Activated T-helper 2 cell treated with anti-CD3 and anti-CD28 coated beads, Interferon-gamma antibody, Interleukin-2, Interleukin-4, amounts not matched to agents 10 μg/mL and 5 μg/mL and 100 μg/mL, durations not matched to agents 14 hours and 24 hours and 36 hours (primary cell): ENCODE results near the gene CXCL5. TPM values are rescaled to one million over a fixed set of nuclear protein-coding genes. Genes with fewer than 3 reads are reported as not detected.
A peak's percentile ranks its signal among the peaks of the same experiment; 100 is the strongest.

Experiments
- DNase-seq: peaks from one replicate; pipeline ENCODE4 v3.0.0; 2021; ENCODE audit warnings: low spot score
- H3K27ac Mint-ChIP-seq: one replicate; pipeline ENCODE4 v1.8.0; 2021; ENCODE audit warnings: mixed read lengths
- H3K27me3 Mint-ChIP-seq: one replicate; pipeline ENCODE4 v1.8.0; 2021; ENCODE audit warnings: low read depth, mixed read lengths
- H3K36me3 Mint-ChIP-seq: one replicate; pipeline ENCODE4 v1.8.0; 2021; ENCODE audit warnings: low read depth, mixed read lengths
- H3K4me1 Mint-ChIP-seq: one replicate; pipeline ENCODE4 v1.8.0; 2021; ENCODE audit warnings: low read depth, mixed read lengths
- H3K4me3 Mint-ChIP-seq: one replicate; pipeline ENCODE4 v1.8.0; 2021; ENCODE audit warnings: low read depth, mild to moderate bottlenecking, moderate library complexity, mixed read lengths
- H3K9me3 Mint-ChIP-seq: one replicate; pipeline ENCODE4 v1.8.0; 2021; ENCODE audit warnings: mixed read lengths
- intact Hi-C: fragments of 100-400 bp; cut with micrococcal nuclease; formaldehyde crosslinking; loops from one replicate; pipeline ENCODE4 v1.15.1; 2023
- total RNA-seq: library from RNA; stranded (reverse); gene quantifications from 2 replicates; pipeline ENCODE4 v1.2.3, GENCODE V29; 2022

CXCL5 gene
- total RNA-seq: not detected in 2 replicates

DNA sequence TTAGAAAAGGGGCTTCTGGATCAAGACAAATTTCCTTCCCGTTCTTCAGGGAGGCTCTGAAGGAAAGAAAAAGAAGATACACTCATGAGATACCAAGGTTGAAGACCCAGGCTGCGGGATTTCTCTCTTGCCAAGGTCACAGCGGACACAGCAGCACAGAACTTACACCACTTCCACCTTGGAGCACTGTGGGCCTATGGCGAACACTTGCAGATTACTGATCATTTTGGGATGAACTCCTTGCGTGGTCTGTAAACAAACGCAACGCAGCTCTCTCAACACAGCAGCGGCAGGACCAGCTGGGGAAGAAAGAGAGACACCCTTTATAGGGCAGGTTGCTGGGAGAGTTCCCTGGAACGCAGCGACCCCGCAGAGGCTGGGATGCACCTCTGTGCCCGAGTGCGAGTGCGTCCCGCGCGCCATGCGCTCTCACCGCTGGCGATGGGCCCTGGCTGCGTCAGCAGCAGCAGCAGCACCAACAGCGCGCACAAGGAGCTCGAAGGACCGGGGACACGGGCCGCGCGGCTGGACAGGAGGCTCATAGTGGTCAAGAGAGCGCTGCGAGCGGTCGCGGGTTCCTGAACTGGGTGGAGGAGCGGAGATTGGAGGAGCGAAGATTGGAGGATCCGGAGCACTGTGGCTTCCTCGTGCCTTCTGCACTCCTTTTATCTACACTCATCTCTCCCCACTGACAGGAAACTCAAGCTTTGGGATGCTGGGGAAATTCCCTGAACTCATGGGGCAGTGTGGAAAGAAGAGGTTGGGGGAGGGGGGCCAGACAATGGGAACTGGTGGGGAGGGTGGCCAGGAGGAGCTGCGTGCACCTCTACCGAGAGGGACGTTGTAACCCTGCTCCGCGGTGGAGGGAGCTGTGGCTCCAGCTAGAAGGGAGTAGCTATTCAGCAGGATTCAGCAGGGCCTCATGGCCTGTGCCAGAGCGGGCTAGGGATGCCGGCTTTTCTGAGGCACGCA, at the start of gene CXCL5:
TSS of gene CXCL5 (minus strand) at position 638 of the 972 bp plus-strand sequence. CDS start at position 542, 96 bp downstream.
- no peak for DNase-seq
- H3K4me1 Mint-ChIP-seq: no peaks in the 10 kb centered on the region
- no peaks in the 10 kb centered on the region for H3K36me3 Mint-ChIP-seq
- H3K27me3 Mint-ChIP-seq: peaks cover 27% of the 10 kb centered on the region
- intact Hi-C loops: no loop called here
- no peaks in the 10 kb centered on the region for H3K9me3 Mint-ChIP-seq
- no peak within 1 kb of the TSS for H3K27ac Mint-ChIP-seq
- no peak within 1 kb of the TSS for H3K4me3 Mint-ChIP-seq

DNA sequence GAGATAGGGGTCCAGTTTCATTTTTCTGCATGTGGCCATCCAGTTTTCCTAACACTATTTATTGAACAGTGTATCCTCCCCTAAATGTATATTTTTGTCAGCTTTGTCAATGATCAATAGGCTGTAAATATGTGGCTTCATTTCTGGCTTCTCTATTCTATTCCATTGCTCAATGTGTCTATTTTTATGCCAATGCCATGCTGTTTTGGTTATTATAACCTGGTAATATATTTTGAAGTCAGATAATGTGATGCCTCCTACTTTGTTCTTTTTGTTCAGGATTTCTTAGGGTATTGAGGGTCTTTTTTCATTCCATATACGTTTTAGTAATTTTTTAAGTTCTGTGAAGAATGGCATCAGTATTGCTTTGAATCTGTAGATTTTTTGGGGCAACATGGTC, 48.7 kb upstream of the CXCL5 start:
- Mint-ChIP-seq H3K36me3 (no peaks in the 10 kb centered on the region), H3K27ac (no peak overlapping the region), H3K4me3 (no peak overlapping the region), H3K27me3 (peaks cover 10% of the 10 kb centered on the region), H3K4me1 (no peaks in the 10 kb centered on the region), H3K9me3 (no peaks in the 10 kb centered on the region)
- no peak for DNase-seq
- intact Hi-C loops: no loop called here

DNA sequence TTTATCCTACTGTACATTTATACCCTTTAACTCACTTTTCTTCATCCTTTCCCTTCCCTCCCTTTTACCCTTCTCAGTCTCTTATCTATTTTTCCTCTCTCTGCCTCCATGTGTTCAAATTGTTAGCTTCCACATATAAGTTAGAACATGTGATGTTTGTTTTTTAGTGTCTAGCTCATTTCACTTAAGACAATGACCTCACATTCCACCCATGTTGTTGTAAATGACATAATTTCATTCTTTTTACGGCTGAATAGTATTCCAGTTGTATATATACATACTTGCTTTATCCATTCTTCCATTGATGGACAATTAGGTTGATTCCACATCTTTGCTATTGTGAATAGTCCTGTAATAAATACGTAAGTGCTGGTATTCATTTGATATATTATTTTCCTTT, 47.3 kb upstream of the CXCL5 start:
- DNase-seq: no peak
- intact Hi-C loops: no loop called here
- peaks cover 18% of the 10 kb centered on the region for H3K27me3 Mint-ChIP-seq
- no peak overlapping the region for H3K4me3 Mint-ChIP-seq
- H3K36me3 Mint-ChIP-seq: no peaks in the 10 kb centered on the region
- no peak overlapping the region for H3K27ac Mint-ChIP-seq
- H3K4me1 Mint-ChIP-seq: no peaks in the 10 kb centered on the region
- H3K9me3 Mint-ChIP-seq: no peaks in the 10 kb centered on the region

DNA sequence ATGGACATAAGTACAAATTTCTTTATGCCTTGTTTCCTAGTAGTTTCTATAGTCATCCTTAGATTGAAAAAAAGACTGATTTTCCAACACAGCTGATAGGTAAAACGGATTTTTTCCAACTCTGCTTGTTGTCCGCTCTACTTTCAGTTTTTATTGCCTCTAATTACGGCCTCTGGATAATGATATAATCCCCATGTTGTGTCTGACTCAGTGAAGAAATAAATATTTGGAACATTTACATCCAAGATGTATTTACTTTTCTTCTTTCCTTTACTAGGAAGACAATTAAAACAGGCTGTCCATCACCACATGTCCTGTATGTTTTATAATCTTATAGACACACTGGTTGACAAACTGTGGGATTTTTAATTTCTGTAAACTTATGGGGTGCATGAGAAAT, 46.8 kb upstream of the CXCL5 start:
- Mint-ChIP-seq H3K9me3 (no peaks in the 10 kb centered on the region), H3K27me3 (peaks cover 21% of the 10 kb centered on the region), H3K4me3 (no peak overlapping the region), H3K36me3 (no peaks in the 10 kb centered on the region), H3K4me1 (no peaks in the 10 kb centered on the region), H3K27ac (no peak overlapping the region)
- intact Hi-C loops: no loop called here
- DNase-seq: no peak

DNA sequence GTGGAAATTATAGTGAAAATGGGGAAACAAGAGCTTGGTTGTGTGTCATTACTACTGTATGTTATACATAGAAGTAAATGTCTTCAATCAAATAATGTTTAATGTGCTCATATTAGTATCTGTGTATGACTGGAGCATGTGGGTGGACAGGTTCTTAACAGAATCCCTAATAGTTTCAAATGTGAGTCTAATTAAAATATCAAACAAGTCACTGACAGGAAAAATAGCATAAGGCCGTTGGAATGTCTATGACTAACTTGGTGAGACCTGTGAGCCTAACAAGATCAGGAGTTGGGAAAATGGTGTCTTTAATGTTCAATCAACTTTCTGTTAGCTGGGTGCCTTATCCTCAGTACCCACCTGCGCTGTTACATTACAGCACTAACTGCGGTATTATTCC, 46.2 kb upstream of the CXCL5 start:
- Mint-ChIP-seq H3K4me1 (no peaks in the 10 kb centered on the region), H3K4me3 (no peak overlapping the region), H3K9me3 (no peaks in the 10 kb centered on the region), H3K27ac (no peak overlapping the region), H3K36me3 (no peaks in the 10 kb centered on the region), H3K27me3 (peaks cover 24% of the 10 kb centered on the region)
- intact Hi-C loops: no loop called here
- no peak for DNase-seq

DNA sequence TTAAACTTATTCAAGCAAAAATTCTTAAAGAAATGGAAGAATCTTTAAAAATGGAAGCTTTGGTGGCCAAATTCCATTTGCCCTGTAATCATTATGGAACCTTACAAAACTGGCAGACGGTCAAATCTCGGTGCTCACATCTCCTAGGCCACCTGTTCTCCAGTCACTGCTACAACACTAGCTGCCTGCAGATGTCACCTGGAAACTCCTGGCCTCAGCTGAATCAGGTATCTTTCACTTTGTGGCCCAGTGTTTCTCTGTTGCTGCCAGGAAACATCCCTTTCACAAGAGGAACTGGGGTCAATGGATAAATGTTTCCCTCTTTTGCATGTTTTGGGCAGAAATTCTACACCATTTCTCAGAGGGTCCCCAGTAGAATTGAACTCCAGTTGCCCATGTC, 44.2 kb upstream of the CXCL5 start:
- H3K27me3 Mint-ChIP-seq: peaks cover 38% of the 10 kb centered on the region
- no peaks in the 10 kb centered on the region for H3K36me3 Mint-ChIP-seq
- no peak overlapping the region for H3K4me3 Mint-ChIP-seq
- peaks cover 6% of the 10 kb centered on the region for H3K4me1 Mint-ChIP-seq
- no peaks in the 10 kb centered on the region for H3K9me3 Mint-ChIP-seq
- intact Hi-C loops: no loop called here
- DNase-seq: no peak
- no peak overlapping the region for H3K27ac Mint-ChIP-seq

DNA sequence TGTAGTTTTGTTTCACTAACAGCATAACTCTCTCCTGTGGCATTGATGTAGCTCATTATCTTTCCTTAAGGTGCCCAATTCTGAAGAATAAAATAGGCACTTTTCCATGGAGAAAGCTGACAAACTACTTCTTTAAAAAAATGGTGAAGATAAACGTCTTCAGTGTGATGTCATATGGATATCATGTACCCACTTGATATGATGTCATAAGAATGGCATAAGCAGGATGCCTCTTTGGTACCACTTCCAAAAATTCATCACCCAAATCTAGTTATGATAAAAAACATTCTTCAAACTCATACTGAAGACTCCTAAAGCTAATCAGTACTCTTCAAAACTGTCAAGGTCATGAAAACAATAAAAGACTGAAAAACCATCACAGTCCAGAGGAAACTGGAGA, 42.9 kb upstream of the CXCL5 start:
- Mint-ChIP-seq H3K27me3 (peaks cover 47% of the 10 kb centered on the region), H3K4me3 (no peak overlapping the region)

DNA sequence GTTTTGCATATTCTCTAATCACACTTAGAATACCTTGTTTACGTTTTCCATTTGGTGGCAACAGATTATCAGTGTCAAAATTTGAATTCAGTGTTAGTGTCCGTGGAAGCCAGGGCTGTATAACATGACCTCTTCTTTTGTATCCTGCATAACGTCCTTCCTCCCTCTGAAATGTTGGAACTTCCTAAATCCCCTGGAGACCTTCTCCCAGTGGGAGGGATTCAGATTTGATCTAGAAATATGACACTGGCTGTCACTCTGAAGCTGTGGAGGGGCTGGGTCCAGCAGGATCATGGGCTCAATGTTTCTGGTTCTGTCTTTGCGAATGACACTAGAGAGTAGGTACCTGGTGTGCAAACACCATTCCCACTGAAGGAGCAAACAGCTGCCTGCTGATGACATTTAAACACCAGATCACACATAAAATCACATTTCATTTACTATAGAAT, 40.9 kb upstream of the CXCL5 start:
- Mint-ChIP-seq H3K4me3 (peak overlapping the region; percentile 72), H3K27ac (no peak overlapping the region), H3K9me3 (no peaks in the 10 kb centered on the region), H3K27me3 (peaks cover 46% of the 10 kb centered on the region), H3K36me3 (no peaks in the 10 kb centered on the region), H3K4me1 (peaks cover 6% of the 10 kb centered on the region)
- no peak for DNase-seq
- intact Hi-C loops: no loop called here

More for the DNA sequence above, 42.9 kb upstream of the CXCL5 start:
- intact Hi-C loops: no loop called here
- H3K36me3 Mint-ChIP-seq: no peaks in the 10 kb centered on the region
- no peak overlapping the region for H3K27ac Mint-ChIP-seq
- no peaks in the 10 kb centered on the region for H3K9me3 Mint-ChIP-seq
- no peak for DNase-seq
- H3K4me1 Mint-ChIP-seq: peaks cover 6% of the 10 kb centered on the region

DNA sequence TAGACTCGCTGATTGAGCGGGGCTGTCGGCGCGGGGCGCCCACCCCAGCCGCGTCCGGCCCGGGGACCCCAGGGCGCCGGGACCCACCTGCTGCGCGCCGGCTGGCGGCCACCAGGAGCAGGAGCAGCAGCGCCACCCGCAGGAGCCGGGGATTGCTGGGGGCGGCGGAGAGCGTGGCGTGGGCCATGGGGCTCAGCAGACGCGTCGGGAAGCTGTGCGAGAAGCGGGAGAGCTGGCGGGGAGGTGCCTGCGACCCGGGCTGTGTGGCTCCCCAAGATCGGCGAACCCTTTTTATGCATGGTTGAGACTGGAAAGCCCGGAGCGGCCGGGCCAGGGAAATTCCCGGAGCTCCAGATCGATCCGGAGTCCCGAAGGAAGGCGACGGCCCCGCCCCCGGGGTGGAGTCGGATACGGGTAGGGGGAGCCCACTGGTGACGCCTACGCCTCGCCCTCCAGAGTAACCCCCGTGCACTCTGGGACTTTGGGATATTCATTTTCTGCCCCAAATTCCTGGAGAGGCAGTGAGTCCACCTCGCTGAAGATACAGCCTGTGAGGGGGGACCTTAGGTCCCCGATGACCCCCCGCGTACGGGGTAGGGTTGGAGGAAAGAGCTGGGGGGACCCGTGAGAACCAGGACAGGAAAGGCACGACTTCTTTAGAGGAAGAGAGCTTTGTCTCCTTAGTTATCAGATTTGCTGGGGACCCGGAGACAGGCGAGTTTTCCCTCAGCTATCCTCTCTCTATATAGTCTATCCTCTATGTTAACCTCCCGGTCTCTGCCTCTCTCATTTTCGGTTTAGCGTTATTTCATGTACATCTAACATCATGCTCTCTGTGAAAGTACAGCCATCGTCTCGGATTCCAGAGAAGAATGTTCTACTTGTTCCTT, 40.2 kb upstream of the CXCL5 start, which contains the start of gene CXCL3:
TSS of gene CXCL3 (minus strand) at position 265 of the 890 bp plus-strand sequence. CDS start at position 187, 78 bp downstream.
- Mint-ChIP-seq H3K27ac (no peak within 1 kb of the TSS), H3K27me3 (peaks cover 48% of the 10 kb centered on the region), H3K9me3 (no peaks in the 10 kb centered on the region), H3K4me1 (peaks cover 6% of the 10 kb centered on the region), H3K4me3 (peak within 1 kb of the TSS; percentile 77), H3K36me3 (no peaks in the 10 kb centered on the region)
- no peak for DNase-seq
- intact Hi-C loops: no loop called here

DNA sequence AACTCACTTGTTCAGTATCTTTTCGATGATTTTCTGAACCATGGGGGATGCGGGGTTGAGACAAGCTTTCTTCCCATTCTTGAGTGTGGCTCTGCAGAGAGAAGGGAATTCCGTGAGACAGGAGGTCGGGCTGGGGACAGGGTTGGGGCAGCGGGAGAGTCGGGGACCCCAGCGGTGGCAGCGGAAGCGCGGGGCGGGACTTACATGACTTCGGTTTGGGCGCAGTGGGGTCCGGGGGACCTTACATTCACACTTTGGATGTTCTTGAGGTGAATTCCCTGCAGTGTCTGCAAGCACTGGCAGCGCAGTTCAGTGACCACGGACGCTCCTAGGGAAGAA, 39.6 kb upstream of the CXCL5 start:
- intact Hi-C loops: no loop called here
- H3K9me3 Mint-ChIP-seq: no peaks in the 10 kb centered on the region
- no peaks in the 10 kb centered on the region for H3K36me3 Mint-ChIP-seq
- peaks cover 42% of the 10 kb centered on the region for H3K27me3 Mint-ChIP-seq
- no peak for DNase-seq
- H3K4me1 Mint-ChIP-seq: peaks cover 6% of the 10 kb centered on the region
- peak overlapping the region; percentile 77 for H3K4me3 Mint-ChIP-seq
- no peak overlapping the region for H3K27ac Mint-ChIP-seq

DNA sequence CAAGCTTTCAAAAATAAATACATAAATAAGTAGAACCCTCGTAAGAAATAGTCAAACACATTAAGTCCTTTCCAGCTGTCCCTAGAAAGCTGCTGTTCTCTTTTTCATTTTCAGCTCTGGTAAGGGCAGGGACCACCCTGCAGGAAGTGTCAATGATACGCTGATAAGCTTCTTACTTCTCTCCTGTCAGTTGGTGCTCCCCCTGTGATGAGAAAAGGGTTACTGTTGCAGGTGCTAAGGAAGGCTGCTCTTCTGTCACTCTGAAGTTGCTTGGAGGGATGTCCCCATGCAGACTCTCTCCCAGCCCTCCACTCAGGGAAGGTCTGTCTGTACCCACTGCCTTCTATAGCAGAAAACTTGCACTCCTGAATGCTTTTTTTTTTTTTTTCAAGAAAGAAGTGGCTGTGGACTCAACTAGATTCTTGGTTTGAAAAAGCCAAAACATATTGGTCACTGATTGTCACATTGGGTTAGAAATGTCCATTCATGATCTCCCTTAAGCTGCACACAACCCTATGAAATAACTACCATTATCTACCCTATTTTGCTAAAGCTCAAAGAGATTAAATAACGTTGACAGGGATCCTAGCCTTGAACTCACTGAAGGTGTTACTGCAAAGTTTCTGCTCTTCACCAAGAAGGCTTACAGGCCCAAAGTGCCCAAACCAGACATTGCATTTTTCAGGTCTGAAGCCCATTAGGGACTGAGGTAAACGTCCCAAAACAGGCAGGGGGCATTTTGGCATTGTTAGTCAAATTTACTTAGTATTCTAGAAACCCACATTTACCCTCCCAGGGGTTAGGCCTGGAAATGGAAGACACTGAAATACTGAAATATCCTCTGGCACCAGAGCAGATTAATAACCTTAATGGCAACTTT, 38.8 kb upstream of the CXCL5 start:
- peaks cover 6% of the 10 kb centered on the region for H3K4me1 Mint-ChIP-seq
- intact Hi-C loops: no loop called here
- no peaks in the 10 kb centered on the region for H3K36me3 Mint-ChIP-seq
- H3K4me3 Mint-ChIP-seq: peak overlapping the region; percentile 77
- H3K27ac Mint-ChIP-seq: no peak overlapping the region
- H3K9me3 Mint-ChIP-seq: no peaks in the 10 kb centered on the region
- DNase-seq: no peak
- peaks cover 44% of the 10 kb centered on the region for H3K27me3 Mint-ChIP-seq

DNA sequence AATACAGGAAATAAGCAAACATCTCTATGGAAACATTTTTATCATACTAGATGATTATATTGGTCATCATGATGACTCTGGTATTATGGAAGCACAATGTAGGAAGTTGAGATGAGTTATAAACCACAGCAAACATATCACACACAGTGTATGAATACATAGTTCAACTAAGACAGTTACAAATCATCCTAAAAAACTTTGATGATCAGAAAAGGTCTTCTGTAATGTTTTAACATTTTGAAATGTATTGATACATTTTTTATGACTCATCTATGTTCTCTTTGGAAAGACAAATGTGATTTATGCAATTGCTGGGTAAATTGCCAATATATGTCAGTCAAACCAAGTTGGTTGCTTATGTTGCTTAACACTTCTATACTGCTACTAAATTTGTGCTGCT, 35.3 kb upstream of the CXCL5 start:
- Mint-ChIP-seq H3K9me3 (no peaks in the 10 kb centered on the region), H3K4me3 (no peak overlapping the region), H3K27me3 (peaks cover 22% of the 10 kb centered on the region), H3K27ac (no peak overlapping the region), H3K4me1 (peaks cover 3% of the 10 kb centered on the region), H3K36me3 (no peaks in the 10 kb centered on the region)
- no peak for DNase-seq
- intact Hi-C loops: no loop called here
